GM18951 (cell line): ENCODE data around the gene FMN2.
"Not testable (repeated sequence)": the region's sequence is repeated elsewhere in the genome, so short reads cannot be mapped to it uniquely, and the experiment has no call there.

Experiments used
- POLR2A ChIP-seq: IDR thresholded peaks from 4 replicates; pipeline ENCODE4 v1.6.1; 2011; ENCODE audit warnings: mild to moderate bottlenecking; ENCODE audit not compliant: insufficient read length, insufficient read depth; ENCODE audit errors: extremely low read depth
- in situ Hi-C: fragments of 300-500 bp; cut with MboI; formaldehyde crosslinking; loops from one replicate; pipeline ENCODE4 v1.12.0; 2022; ENCODE audit warnings: low sequenced_read_pairs, mixed read lengths, inconsistent platforms; ENCODE audit not compliant: unreplicated experiment

FMN2 gene

DNA sequence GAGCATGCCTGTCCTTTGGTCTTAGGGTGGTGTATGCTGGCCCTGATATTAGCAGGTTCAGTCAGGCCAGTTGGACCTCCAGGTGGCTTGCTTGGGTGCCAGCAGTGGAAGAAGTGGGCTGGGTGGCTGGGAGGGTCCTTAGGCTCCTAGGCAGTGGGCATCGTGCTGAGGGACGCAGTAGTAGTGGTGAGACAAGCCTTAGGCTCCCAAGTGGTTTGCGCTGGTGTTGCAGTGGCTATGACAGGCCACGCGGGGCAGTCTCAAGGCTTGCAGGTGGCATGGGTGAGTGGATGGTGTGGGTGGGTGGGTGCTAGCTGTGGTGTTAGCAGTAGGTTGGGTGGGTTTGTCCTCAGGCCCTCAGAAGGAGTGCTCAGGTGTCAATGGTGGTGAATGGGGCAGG, 162.3 kb downstream of the FMN2 start:
- in situ Hi-C loops = no loop called here
- no peak for TF ChIP-seq POLR2A

GRCh38 chr1:240254778-240255291, 163.2 kb downstream of the FMN2 start:
- no peak for TF ChIP-seq POLR2A
- in situ Hi-C loops = no loop called here

DNA sequence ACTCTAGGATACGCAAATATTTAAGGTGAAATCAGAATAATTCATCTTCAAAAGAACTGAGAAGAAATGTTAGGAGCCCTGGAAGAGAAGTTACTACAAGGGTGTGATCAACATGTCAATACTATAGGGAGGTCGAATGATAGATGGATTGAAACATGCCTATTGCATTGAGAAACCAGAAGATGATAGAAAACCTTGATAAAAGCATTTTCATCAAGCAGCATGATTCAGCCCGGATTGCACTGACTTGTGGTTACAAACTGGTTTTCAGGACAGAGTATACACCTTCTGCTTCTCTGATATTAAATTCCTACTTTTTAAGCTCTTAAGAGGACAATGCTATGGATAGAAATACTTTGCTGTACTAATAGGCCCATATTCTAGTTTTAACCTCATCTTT, 164.2 kb downstream of the FMN2 start:
- in situ Hi-C loops = no loop called here
- no peak for TF ChIP-seq POLR2A

DNA sequence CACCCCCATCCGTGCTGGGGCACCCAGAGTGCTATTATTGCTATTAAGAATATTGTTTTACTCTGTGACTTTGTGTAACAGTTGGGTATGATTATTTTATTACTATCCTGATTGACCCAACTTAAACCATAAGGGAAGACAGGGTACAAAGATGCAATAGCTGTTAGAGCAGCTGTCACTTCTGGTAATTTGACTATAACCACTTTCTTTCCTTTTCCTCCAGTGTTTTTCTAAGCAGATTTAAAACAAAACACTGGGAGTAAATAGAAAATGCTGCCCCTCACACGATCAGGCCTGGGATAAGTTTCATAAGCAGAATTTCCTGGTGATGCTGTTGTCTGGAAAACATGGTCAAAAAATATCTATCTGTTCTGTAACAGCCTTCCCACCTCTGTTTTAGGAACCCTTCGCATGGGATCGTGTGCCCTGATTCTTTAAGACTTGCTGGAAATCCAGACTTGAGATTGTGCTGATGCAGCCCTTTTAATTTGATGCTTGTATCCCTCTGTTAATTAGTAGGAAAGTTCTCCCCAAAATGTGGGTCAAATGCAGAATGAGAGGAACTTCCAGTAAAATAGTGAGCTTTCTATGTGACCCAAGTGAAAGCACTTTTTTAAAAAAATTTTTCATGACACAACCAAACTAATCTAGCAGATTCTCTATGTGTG, 165.3 kb downstream of the FMN2 start:
- in situ Hi-C loops = no loop called here
- no peak for TF ChIP-seq POLR2A

DNA sequence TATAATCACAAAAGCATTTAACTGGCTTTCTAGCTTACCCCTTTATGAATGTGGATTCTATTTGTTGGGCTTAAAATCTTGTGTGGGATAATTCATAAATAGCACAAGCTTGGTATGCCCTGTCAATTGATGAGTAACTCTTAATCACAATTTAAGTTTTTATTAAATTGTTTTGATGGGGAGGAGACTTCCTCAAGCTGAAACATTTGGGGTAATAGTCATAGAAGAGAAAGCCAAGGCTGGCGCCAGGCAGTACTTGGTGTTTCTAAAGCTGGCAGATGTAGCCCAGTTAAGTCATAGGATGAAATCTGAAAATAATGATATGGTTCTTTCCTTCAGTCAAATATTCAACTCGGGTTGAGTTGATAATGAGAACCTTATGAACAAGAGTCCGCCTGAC, 167.2 kb downstream of the FMN2 start:
- in situ Hi-C loops = no loop called here
- TF ChIP-seq POLR2A = no peak

DNA sequence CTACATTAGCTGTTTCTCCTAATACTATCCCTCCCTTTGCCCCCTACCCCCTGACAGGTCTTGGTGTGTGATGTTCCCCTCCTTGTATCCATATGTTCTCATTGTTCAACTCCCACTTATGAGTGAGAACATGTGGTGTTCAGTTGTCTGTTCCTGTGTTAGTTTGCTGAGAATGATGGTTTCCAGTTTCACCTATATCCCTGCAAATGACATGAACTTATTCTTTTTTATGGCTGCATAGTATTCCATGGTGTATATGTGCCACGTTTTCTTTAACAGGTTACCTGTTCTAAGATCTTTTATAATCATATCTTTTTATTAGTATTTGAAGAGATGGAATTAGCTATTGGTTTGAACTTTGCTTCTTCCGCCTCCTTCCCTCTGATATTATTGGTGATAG, 172.8 kb downstream of the FMN2 start:
- in situ Hi-C loops = not testable (repeated sequence)

- TF ChIP-seq POLR2A = no peak
- in situ Hi-C loops = no loop called here
Measured at GRCh38 chr1:240271081-240271480, 179.4 kb downstream of the FMN2 start.

DNA sequence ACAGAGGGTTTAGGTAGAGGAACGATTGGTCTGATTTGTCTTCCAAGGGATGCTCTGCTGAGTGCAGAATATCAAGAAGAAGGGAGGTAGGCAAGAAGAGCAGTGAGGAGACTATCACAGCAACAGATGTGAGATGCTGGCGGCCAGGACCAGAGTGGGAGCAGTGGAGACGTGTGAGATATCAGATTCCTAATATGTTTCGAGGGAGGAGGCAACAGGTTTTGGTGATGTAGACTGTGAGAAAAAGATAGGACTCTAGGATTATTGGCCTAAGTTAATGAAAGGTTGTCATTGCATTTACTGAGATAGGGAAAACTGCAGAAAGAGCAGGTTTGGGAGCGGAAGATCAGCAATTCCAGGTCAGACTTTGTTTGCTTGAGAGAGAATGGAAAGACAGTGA, 182.9 kb downstream of the FMN2 start:
- in situ Hi-C loops = no loop called here
- TF ChIP-seq POLR2A = no peak

DNA sequence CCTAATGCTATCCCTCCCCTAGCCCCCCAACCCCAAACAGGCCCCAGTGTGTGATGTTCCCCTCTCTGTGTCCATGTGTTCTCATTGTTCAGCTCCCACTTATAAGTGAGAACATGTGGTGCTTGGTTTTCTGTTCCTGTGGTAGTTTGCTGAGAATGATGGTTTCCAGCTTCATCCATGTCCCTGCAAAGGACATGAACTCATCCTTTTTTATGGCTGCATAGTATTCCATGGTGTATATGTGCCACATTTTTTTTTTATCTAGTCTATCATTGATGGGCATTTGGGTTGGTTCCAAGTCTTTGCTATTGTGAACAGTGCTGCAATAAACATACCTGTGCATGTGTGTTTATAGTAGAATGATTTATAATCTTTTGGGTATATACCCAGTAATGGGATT, 183.5 kb downstream of the FMN2 start:
- in situ Hi-C loops = not testable (repeated sequence)

DNA sequence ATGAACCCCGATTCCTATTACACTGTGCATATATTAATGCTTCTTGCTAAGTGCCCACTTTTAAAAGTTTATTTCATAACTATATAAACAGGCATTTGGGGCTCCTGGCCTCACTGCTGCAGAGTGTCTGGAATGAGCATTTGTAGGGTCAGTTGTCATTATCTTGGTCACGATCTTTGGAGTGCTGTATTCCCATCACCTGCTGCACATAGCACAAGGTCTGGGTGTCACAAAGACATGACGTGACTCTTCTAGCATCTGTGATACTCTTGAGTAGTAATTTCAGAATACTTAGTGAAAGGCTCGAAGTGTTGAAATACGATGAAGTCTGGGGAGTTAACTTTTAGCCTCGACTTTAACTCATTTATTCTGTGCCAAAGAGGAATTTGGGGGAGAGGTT, 186.4 kb downstream of the FMN2 start:
- no peak for TF ChIP-seq POLR2A
- in situ Hi-C loops = no loop called here

DNA sequence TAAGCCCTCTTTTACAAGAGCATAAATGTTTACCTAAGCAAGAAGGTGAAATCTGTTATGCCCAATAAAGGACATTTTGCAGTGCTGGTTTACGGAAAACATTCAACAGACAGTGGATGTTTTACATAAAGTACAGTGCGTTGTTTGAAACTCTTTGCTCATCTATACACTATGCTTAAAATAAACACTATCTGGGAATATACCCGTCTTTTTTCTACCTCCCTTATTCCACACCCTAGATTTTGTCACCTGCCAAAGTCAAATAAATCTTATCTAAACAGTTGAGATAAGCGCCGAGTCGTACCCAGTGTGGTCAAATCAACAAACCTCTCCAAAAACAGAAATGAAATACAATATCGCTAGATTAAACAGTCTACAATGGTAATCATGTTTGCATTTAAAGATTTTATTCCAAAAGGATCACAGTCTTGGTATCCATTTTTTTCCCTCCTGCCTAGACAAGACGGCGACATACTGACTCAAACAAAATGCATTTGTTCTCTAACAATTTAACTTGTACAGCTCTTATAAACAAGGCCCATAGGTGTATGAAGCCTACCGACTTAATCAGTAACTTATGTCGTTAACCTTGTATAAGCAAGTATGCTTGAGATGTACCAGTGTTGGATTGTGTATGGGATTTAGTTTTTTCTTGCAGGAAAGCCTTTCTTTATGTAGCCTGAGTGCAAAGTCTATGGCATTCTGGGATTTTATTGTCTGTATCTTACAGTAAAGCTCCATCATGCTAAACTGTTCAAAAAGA, 189.1 kb downstream of the FMN2 start:
- TF ChIP-seq POLR2A = no peak
- in situ Hi-C loops = no loop called here

GRCh38 chr1:240282061-240282830, 190.6 kb downstream of the FMN2 start:
- in situ Hi-C loops = no loop called here
- no peak for TF ChIP-seq POLR2A

- no peak for TF ChIP-seq POLR2A
- in situ Hi-C loops = no loop called here
Measured at GRCh38 chr1:240284656-240285414, 193.2 kb downstream of the FMN2 start.
